NCI-H69 (cell line): ENCODE measurements around the gene TROAP.
"Not testable (repeated sequence)": the region's sequence is repeated elsewhere in the genome, so short reads cannot be mapped to it uniquely, and the experiment has no call there.

Experiments used
- DNase-seq: peaks from one replicate; lab custom pipeline; 2025; lab: John Stamatoyannopoulos, UW

The TROAP gene

GRCh38 chr12:49295082-49295936 is 27.7 kb upstream of the TROAP start, which contains the start of gene PRPH:
Gene PRPH, plus strand, starts transcription at chr12:49295147. Its CDS starts 54 bp downstream, at chr12:49295201.
- DNase-seq = no peak

DNA sequence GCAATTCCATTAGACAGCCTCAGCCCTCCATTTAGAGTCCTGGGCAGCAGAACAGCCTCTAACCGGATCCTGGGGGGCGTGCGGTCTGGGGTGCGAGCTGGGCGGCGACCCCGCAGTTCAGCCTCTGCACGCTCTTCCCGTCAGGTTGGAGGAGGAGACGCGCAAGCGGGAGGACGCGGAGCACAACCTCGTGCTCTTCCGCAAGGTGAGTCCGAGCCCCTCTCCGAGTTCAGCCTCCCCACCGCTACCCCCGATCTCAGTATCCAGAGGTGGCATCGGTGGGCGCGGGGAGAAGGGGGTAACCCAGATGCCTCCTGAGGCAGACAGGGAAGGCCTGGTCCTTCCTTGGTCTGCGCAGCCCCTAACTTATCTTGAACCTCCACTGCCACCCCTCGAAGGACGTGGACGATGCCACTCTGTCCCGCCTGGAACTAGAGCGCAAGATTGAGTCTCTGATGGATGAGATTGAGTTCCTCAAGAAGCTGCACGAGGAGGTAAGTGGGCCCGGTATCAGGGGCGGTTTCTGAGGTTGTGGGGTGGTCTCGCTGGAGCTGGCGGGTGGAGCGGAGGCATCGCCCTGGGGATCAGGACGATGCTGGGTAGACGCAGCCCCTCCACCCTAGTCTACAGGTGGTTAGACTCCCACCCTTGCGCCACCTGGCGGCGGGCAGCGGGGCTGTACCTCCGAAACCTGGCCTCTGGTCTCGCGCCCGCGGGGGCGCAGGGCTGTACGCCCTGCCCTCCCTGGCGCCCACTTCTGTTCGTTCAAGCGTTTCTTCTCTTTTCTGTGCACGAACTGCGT is 26.8 kb upstream of the TROAP start:
- peak; percentile 77 for DNase-seq

DNA sequence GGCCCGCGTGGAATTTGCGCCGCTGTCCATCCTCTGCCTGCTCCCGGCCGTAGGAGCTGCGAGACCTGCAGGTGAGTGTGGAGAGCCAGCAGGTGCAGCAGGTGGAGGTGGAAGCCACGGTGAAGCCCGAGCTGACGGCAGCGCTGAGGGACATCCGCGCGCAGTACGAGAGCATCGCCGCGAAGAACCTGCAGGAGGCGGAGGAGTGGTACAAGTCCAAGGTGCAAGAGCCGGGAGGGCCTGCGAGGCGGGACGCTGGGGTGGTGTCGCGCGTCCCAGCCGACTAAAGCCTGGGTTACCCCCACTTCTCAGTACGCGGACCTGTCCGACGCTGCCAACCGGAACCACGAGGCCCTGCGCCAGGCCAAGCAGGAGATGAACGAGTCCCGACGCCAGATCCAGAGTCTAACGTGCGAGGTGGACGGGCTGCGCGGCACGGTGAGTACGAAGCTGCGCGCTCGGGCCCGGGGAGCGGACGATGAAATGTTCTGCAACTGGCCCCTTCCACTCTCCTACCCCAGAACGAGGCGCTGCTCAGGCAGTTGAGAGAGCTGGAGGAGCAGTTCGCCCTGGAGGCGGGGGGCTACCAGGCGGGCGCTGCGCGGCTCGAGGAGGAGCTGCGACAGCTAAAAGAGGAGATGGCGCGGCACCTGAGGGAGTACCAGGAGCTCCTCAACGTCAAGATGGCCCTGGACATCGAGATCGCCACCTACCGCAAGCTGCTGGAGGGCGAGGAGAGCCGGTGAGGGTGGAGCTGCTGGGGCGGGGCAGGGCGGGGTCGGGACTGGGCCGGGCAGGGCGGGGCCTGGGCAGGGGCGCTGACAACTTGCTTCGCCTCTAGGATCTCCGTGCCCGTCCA is 26.0 kb upstream of the TROAP start:
- peak; percentile 89 for DNase-seq

DNA sequence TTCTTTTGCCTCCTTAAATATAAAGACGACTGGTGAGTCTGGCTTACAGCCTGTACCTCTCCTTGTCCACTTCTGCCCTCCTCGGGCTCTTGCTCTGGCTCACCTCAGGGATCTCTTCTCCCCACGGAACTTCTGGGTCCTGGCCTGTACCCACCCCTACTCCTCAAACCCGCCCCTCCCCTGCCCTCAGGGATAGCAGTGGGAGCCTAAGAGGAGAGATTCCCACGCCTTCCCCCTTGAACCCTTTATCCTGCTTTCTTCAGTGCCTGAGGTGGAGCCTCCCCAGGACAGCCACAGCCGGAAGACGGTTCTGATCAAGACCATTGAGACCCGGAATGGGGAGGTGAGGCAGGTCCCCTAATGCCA is 25.4 kb upstream of the TROAP start:
- no peak for DNase-seq

- no peak for DNase-seq
Observed at GRCh38 chr12:49298160-49298559, 24.9 kb upstream of the TROAP start.

- DNase-seq = no peak
Observed at GRCh38 chr12:49301760-49302159, 21.3 kb upstream of the TROAP start.

- DNase-seq = no peak
Observed at GRCh38 chr12:49304161-49304560, 18.9 kb upstream of the TROAP start.

DNA sequence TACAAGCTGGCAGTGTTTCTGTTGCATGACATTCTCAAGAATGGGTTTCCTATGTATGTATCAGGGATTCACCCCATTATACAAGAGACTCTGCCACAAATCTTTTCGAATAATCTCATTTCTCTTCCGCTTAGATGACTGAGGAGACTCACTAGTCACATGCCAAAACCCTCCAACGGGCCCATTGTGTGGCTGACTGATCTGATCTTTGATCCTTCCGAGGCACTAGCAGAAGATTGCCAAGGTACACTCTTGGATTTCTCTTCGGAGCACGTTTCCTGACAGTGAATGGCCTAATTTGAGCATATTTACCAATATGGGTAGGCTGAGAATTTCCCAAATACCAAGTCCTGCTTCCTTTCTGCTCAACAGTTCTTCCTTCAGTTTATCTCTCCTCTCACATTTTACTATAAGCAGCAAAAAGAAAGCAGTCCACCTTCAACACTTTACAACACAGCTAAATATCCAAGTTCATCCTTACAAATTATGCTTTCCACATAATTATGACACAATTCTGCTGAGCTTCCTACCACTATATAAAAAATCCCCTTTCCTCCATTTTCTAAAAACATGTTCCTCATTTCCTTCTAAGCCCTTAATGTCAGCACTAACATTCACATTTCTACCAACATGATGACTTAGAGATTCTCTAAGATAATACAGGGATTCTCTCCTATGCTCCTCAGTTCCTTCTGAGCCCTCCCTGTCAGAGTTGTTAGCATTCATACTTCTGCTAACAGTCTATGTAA is 17.1 kb upstream of the TROAP start:
- DNase-seq = no peak

DNA sequence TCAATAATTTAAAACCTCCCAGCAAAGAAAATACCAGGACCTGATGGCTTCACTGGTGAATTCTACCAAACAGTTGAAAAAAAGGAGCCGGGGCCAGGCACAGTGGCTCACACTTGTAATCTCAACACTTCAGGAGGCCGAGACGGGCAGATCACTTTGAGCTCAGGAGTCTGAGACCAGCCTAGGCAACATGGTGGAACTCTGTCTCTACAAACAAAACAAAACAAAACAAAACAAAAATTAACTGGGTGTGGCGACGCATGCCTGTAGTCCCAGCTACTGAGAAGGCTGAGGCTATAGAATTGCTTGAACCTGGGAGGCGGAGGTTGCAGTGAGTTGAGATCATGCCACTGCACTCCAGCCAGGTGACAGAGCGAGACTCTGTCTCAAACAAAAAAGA is 13.7 kb upstream of the TROAP start:
- DNase-seq = no peak

DNA sequence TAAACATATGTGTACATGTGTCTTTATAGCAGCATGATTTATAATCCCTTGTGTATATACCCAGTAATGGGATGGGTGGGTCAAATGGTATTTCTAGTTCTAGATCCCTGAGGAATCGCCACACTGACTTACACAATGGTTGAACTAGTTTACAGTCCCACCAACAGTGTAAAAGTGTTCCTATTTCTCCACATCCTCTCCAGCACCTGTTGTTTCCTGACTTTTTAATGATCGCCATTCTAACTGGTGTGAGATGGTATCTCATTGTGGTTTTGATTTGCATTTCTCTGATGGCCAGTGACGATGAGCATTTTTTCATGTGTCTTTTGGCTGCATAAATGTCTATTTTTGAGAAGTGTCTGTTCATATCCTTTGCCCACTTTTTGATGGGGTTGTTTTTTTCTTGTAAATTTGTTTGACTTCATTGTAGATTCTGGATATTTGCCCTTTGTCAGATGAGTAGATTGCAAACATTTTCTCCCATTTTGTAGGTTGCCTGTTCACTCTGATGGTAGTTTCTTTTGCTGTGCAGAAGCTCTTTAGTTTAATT is 12.5 kb upstream of the TROAP start:
- not testable (repeated sequence) for DNase-seq

- DNase-seq = no peak
Observed at GRCh38 chr12:49314811-49315210, 8.2 kb upstream of the TROAP start.

DNA sequence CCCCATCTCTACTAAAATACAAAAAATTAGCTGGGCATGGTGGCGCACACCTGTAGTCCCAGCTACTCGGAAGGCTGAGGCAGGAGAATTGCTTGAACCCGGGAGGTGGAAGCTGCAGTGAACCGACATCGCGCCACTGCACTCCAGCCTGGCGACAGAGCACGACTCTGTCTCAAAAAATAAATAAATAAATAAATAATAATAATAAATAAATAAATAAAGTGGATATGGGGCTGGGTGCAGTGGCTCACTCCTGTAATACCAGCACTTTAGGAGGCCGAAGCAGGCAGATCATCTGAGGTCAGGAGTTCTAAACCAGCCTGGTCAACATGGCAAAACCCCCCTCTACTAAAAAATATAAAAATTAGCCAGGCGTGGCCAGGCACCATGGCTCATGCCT is 5.9 kb upstream of the TROAP start:
- DNase-seq = not testable (repeated sequence)

GRCh38 chr12:49320411-49321103 is 2.5 kb upstream of the TROAP start:
- DNase-seq = not testable (repeated sequence)

- peak; percentile 46 for DNase-seq
Observed at GRCh38 chr12:49322367-49322707, 718 bp upstream of the TROAP start.

DNA sequence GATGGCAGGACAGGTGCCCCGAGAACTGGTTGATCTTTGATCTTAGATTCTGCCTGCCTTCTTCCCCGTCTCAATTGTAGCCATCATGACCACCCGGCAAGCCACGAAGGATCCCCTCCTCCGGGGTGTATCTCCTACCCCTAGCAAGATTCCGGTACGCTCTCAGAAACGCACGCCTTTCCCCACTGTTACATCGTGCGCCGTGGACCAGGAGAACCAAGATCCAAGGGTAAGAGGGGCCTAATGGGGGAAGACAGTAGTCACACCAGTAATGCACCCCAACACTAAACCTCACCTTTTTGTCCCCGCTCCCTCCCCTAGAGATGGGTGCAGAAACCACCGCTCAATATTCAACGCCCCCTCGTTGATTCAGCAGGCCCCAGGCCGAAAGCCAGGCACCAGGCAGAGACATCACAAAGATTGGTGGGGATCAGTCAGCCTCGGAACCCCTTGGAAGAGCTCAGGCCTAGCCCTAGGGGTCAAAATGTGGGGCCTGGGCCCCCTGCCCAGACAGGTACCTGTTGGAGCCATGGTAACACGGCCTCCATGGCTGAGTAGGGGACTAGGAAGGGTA is 556 bp downstream of the TROAP start:
- DNase-seq = no peak

GRCh38 chr12:49325606-49326005 is 2.6 kb downstream of the TROAP start:
- DNase-seq = no peak

DNA sequence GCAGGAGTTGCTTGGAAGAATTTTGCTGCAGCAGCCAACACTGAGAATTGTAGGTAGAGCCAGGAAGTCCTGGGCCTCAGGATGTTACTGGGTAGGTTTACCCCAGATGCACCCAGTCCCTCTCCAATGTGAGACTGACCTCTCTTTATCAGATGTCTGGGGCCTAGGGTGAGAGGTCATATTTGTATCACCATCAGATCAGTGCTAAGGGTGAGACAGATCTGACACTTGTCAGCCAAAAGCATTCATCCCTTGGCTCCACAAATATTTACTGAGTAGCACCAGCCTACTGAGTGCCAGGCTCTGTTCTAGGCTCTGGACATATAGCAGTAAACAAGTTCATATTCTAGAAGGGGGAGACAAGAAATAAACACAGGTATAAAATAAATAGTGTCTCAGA is 4.3 kb downstream of the TROAP start:
- no peak for DNase-seq

- no peak for DNase-seq
Observed at GRCh38 chr12:49327887-49328286, 4.8 kb downstream of the TROAP start.

GRCh38 chr12:49328816-49329215 is 5.8 kb downstream of the TROAP start:
- no peak for DNase-seq

GRCh38 chr12:49330032-49330619 is 7.1 kb downstream of the TROAP start:
- no peak for DNase-seq
